Muscle of leg (tissue), 11 donors: Measurements from ENCODE around the gene JAZF1. TPM values are rescaled to one million over a fixed set of nuclear protein-coding genes. Genes with fewer than 3 reads are reported as not detected.
"Not testable (repeated sequence)": the region's sequence is repeated elsewhere in the genome, so short reads cannot be mapped to it uniquely, and the experiment has no call there.

ENCODE experiments used
- DNase-seq: peaks from one replicate; pipeline ENCODE4 v3.0.0; 2013
- H3K27ac ChIP-seq: one replicate; pipeline ENCODE4 v1.5.1; 2013; ENCODE audit warnings: mild to moderate bottlenecking, low read length, control low read depth
- H3K27me3 ChIP-seq: one replicate; pipeline ENCODE4 v1.6.1; 2013; ENCODE audit warnings: low read length; ENCODE audit not compliant: control insufficient read depth, insufficient read depth
- H3K36me3 ChIP-seq: one replicate; pipeline ENCODE4 v1.6.1; 2013; ENCODE audit warnings: low read length; ENCODE audit not compliant: control insufficient read depth, insufficient read depth
- H3K4me1 ChIP-seq: one replicate; pipeline ENCODE4 v1.6.1; 2013; ENCODE audit warnings: low read length; ENCODE audit not compliant: control insufficient read depth, insufficient read depth
- H3K4me3 ChIP-seq: one replicate; pipeline ENCODE4 v1.5.1; 2013; ENCODE audit warnings: low read length, control low read depth
- H3K9me3 ChIP-seq: replicated peaks from 2 replicates; pipeline ENCODE4 v1.6.1; 2013; ENCODE audit warnings: low read depth, low read length; ENCODE audit not compliant: control insufficient read depth
- WGBS: methylation state at CpG from one replicate; pipeline ENCODE4 v1.1.5; 2013; ENCODE audit warnings: missing lambda C conversion rate; ENCODE audit not compliant: insufficient coverage; 5-methylcytosine and 5-hydroxymethylcytosine counted together
- polyA plus RNA-seq, 8 donors: library from polyadenylated mRNA; unstranded; fragments of 120-200 nt; gene quantifications; one replicate each; pipeline versions ENCODE4 v1.2.1 to v1.2.3, GENCODE V29; 2013; ENCODE audit warnings: inconsistent platforms in 1 of 8, low replicate concordance in 1 of 8; ENCODE audit not compliant: insufficient read length in 8 of 8, insufficient read depth in 1 of 8
- total RNA-seq: library from RNA; stranded (reverse); fragments of 120-200 nt; gene quantifications from one replicate; pipeline ENCODE4 v1.2.4, GENCODE V29; 2013

JAZF1 gene
- total and polyA plus RNA-seq, 9 donors = 12.7 to 30.3 (median 28.1) TPM

GRCh38 chr7:27925573-27926201 is 254.9 kb downstream of the JAZF1 start:
- Histone ChIP-seq H3K4me1 (peaks cover 12% of the 10 kb centered on the region), H3K27me3 (no peaks in the 10 kb centered on the region), H3K9me3 (no peaks in the 10 kb centered on the region), H3K36me3 (no peaks in the 10 kb centered on the region), H3K4me3 (no peak overlapping the region), H3K27ac (no peak overlapping the region)
- WGBS = 100% methylated on average over 3 of the region's 6 CpGs
- DNase-seq = no peak

GRCh38 chr7:27923642-27923980 is 257.0 kb downstream of the JAZF1 start:
- Histone ChIP-seq H3K27ac (no peak overlapping the region), H3K4me3 (no peak overlapping the region), H3K9me3 (no peaks in the 10 kb centered on the region), H3K36me3 (no peaks in the 10 kb centered on the region), H3K27me3 (no peaks in the 10 kb centered on the region), H3K4me1 (peaks cover 12% of the 10 kb centered on the region)
- DNase-seq = no peak
- 43% methylated on average over 2 of the region's 4 CpGs for WGBS

- Histone ChIP-seq H3K27ac (peak overlapping the region; percentile 23), H3K4me1 (peaks cover 12% of the 10 kb centered on the region), H3K27me3 (no peaks in the 10 kb centered on the region), H3K9me3 (no peaks in the 10 kb centered on the region), H3K36me3 (no peaks in the 10 kb centered on the region), H3K4me3 (no peak overlapping the region)
- 27% methylated on average over 11 of the region's 14 CpGs for WGBS
- DNase-seq = peak; percentile 79
Observed at GRCh38 chr7:27922907-27923641, 257.5 kb downstream of the JAZF1 start.

GRCh38 chr7:27922389-27922788 is 258.2 kb downstream of the JAZF1 start:
- not testable (repeated sequence) for H3K27me3 ChIP-seq, DNase-seq, H3K9me3 ChIP-seq, H3K4me3 ChIP-seq, H3K27ac ChIP-seq, H3K36me3 ChIP-seq
- WGBS = no CpG with 5 or more reads among the region's 8 CpGs
- H3K4me1 ChIP-seq = peaks cover 12% of the 10 kb centered on the region

GRCh38 chr7:27921081-27921836 is 259.3 kb downstream of the JAZF1 start:
- no CpG with 5 or more reads among the region's 7 CpGs for WGBS
- H3K4me3 ChIP-seq = no peak overlapping the region

GRCh38 chr7:27920281-27920946 is 260.2 kb downstream of the JAZF1 start:
- no peaks in the 10 kb centered on the region for H3K9me3 ChIP-seq
- no CpG with 5 or more reads among the region's 8 CpGs for WGBS
- H3K27me3 ChIP-seq = no peaks in the 10 kb centered on the region
- H3K4me3 ChIP-seq = no peak overlapping the region
- no peak overlapping the region for H3K27ac ChIP-seq
- peaks cover 12% of the 10 kb centered on the region for H3K4me1 ChIP-seq
- no peak for DNase-seq
- H3K36me3 ChIP-seq = no peaks in the 10 kb centered on the region

More at GRCh38 chr7:27921081-27921836, 259.3 kb downstream of the JAZF1 start:
- H3K4me1 ChIP-seq = peaks cover 12% of the 10 kb centered on the region
- H3K9me3 ChIP-seq = no peaks in the 10 kb centered on the region
- H3K36me3 ChIP-seq = no peaks in the 10 kb centered on the region
- H3K27me3 ChIP-seq = no peaks in the 10 kb centered on the region
- DNase-seq = peak; percentile 94
- no peak overlapping the region for H3K27ac ChIP-seq

- no peak overlapping the region for H3K27ac ChIP-seq
- H3K9me3 ChIP-seq = no peaks in the 10 kb centered on the region
- no peaks in the 10 kb centered on the region for H3K27me3 ChIP-seq
- no CpG with 5 or more reads among the region's 1 CpG for WGBS
- no peak overlapping the region for H3K4me3 ChIP-seq
- DNase-seq = no peak
- H3K36me3 ChIP-seq = no peaks in the 10 kb centered on the region
- peaks cover 10% of the 10 kb centered on the region for H3K4me1 ChIP-seq
Observed at GRCh38 chr7:27918503-27918902, 262.1 kb downstream of the JAZF1 start.

- Histone ChIP-seq H3K27me3 (no peaks in the 10 kb centered on the region), H3K4me3 (no peak overlapping the region), H3K27ac (no peak overlapping the region), H3K36me3 (no peaks in the 10 kb centered on the region), H3K4me1 (peaks cover 3% of the 10 kb centered on the region), H3K9me3 (no peaks in the 10 kb centered on the region)
- WGBS = 100% methylated on average over 1 of the region's 5 CpGs
- DNase-seq = no peak
Observed at GRCh38 chr7:27917774-27918314, 262.8 kb downstream of the JAZF1 start.

GRCh38 chr7:27917119-27917518 is 263.5 kb downstream of the JAZF1 start:
- WGBS = 100% methylated on average over 1 of the region's 2 CpGs
- Histone ChIP-seq H3K27me3 (no peaks in the 10 kb centered on the region), H3K4me1 (no peaks in the 10 kb centered on the region), H3K27ac (no peak overlapping the region), H3K36me3 (no peaks in the 10 kb centered on the region), H3K4me3 (no peak overlapping the region), H3K9me3 (no peaks in the 10 kb centered on the region)
- no peak for DNase-seq

GRCh38 chr7:27916372-27916771 is 264.2 kb downstream of the JAZF1 start:
- Histone ChIP-seq H3K36me3 (no peaks in the 10 kb centered on the region), H3K27ac (no peak overlapping the region), H3K4me1 (no peaks in the 10 kb centered on the region), H3K9me3 (no peaks in the 10 kb centered on the region), H3K27me3 (no peaks in the 10 kb centered on the region), H3K4me3 (no peak overlapping the region)
- WGBS = no CpG with 5 or more reads among the region's 1 CpG
- DNase-seq = no peak
